Effector CD8-positive, alpha-beta T cell (primary cell): ENCODE measurements around the gene SAC3D1.
A peak's percentile ranks its signal among the peaks of the same experiment; 100 is the strongest.
"Not testable (repeated sequence)": the region's sequence is repeated elsewhere in the genome, so short reads cannot be mapped to it uniquely, and the experiment has no call there.

Source experiments
- DNase-seq: peaks from one replicate; lab custom pipeline; 2025; lab: John Stamatoyannopoulos, UW

SAC3D1 gene

GRCh38 chr11:65023502-65023901, 17.5 kb upstream of the SAC3D1 start:
- DNase-seq, result not testable (repeated sequence)

- DNase-seq, result no peak
Observed at GRCh38 chr11:65026810-65027209, 14.2 kb upstream of the SAC3D1 start.

- peak; percentile 89 for DNase-seq
Observed at GRCh38 chr11:65027213-65028067, 13.6 kb upstream of the SAC3D1 start, which contains the start of gene SNX15. Gene SNX15 (plus strand): TSS chr11:65027439. CDS start chr11:65027538, 99 bp downstream.

GRCh38 chr11:65032216-65032615, 8.8 kb upstream of the SAC3D1 start:
- no peak for DNase-seq

- DNase-seq, result no peak
Observed at GRCh38 chr11:65034423-65034822, 6.6 kb upstream of the SAC3D1 start.

GRCh38 chr11:65035579-65035978, 5.4 kb upstream of the SAC3D1 start:
- DNase-seq, result no peak

- no peak for DNase-seq
Observed at GRCh38 chr11:65036931-65037330, 4.1 kb upstream of the SAC3D1 start.

GRCh38 chr11:65040520-65040846, 527 bp upstream of the SAC3D1 start:
- no peak for DNase-seq

GRCh38 chr11:65042891-65043290, 1.9 kb downstream of the SAC3D1 start:
- no peak for DNase-seq

GRCh38 chr11:65043881-65044501, 3.0 kb downstream of the SAC3D1 start:
- DNase-seq, result no peak

GRCh38 chr11:65045061-65045460, 4.1 kb downstream of the SAC3D1 start:
- DNase-seq, result no peak

- DNase-seq, result no peak
Observed at GRCh38 chr11:65045728-65046127, 4.7 kb downstream of the SAC3D1 start.

- peak; percentile 5 for DNase-seq
Observed at GRCh38 chr11:65047581-65048422, 6.8 kb downstream of the SAC3D1 start.

- DNase-seq, result no peak
Observed at GRCh38 chr11:65051398-65051858, 10.4 kb downstream of the SAC3D1 start.

- DNase-seq, result no peak
Observed at GRCh38 chr11:65053827-65054508, 13.0 kb downstream of the SAC3D1 start.

- DNase-seq, result no peak
Observed at GRCh38 chr11:65055538-65055937, 14.5 kb downstream of the SAC3D1 start.

- DNase-seq, result no peak
Observed at GRCh38 chr11:65056999-65057398, 16.0 kb downstream of the SAC3D1 start.

- DNase-seq, result no peak
Observed at GRCh38 chr11:65057526-65057925, 16.5 kb downstream of the SAC3D1 start.

- DNase-seq, result no peak
Observed at GRCh38 chr11:65058012-65058411, 17.0 kb downstream of the SAC3D1 start.

- DNase-seq, result no peak
Observed at GRCh38 chr11:65058419-65059054, 17.5 kb downstream of the SAC3D1 start, which contains the start of gene NAALADL1. Gene NAALADL1 (minus strand): TSS chr11:65058553. CDS start chr11:65058521, 32 bp downstream.

- DNase-seq, result no peak
Observed at GRCh38 chr11:65059523-65059922, 18.5 kb downstream of the SAC3D1 start.
